K562 (cell line): ENCODE results near the gene PARD3. TPM values are rescaled to one million over a fixed set of nuclear protein-coding genes. Genes with fewer than 3 reads are reported as not detected.

Experiments
- ATAC-seq: fragments of 200-7000 bp; cut with Tn5 transposase; 3 replicates; pipeline ENCODE4 v1.9.1; 2020; ENCODE audit warnings: moderate library complexity
- BruUV-seq: library from RNA; stranded (reverse); fragments of 400-500 nt; replicated peaks from 2 replicates; lab custom pipeline; 2021; lab: Mats Ljungman, UMichigan
- CTCF ChIA-PET: fragments of 300-600 bp; formaldehyde crosslinking; extraction: SDS; loops from one replicate; lab custom pipeline; 2021; ENCODE audit warnings: low intra/inter-chr PET ratio; lab: Yijun Ruan, JAX
- POLR2A ChIA-PET: fragments of 300-600, 350-650 bp; sonication (Branson Sonifier 250); formaldehyde crosslinking; extraction: SDS; loops from one replicate; lab custom pipeline; 2021; ENCODE audit warnings: antibody characterized with exemption, inconsistent platforms; lab: Yijun Ruan, JAX
- DNase-seq, 4 experiments: peaks; one replicate each; pipeline versions ENCODE4 v3.0.0 to v3.0.0-alpha.2; 2011 to 2018; ENCODE audit warnings: low spot score in 3 of 4, mixed read lengths in 3 of 4; ENCODE audit errors: extremely low read depth in 1 of 4
- FAIRE-seq: peaks from 2 replicates; lab custom pipeline; 2011; peaks lifted over from hg19 to GRCh38; lab: Jason Lieb, UNC
- H2AFZ ChIP-seq: 2 replicates; pipeline ENCODE4 v1.6.0; 2011; ENCODE audit warnings: low read depth, low read length, control low read depth, inconsistent platforms
- H3K27ac ChIP-seq: fragments of 200-600 bp; 3 replicates; pipeline ENCODE4 v1.8.0; 2011; ENCODE audit warnings: low read depth, mild to moderate bottlenecking, control low read depth, inconsistent platforms, low read length, moderate library complexity, mixed read lengths; ENCODE audit errors: extremely low read depth
- H3K27me3 ChIP-seq, 2 experiments: fragments of 300-600 bp in 1 of 2; 2 replicates in 1 of 2; 3 replicates in 1 of 2; pipeline versions ENCODE4 v1.6.0 to v1.8.0; 2011; ENCODE audit warnings: inconsistent platforms in 2 of 2, low read length in 2 of 2, mild to moderate bottlenecking in 1 of 2, mixed read lengths in 1 of 2, moderate library complexity in 1 of 2; ENCODE audit not compliant: control insufficient read depth in 2 of 2, insufficient read depth in 2 of 2
- H3K36me3 ChIP-seq: fragments of 300-600 bp; 3 replicates; pipeline ENCODE4 v1.8.0; 2011; ENCODE audit warnings: mild to moderate bottlenecking, low read length, inconsistent platforms; ENCODE audit not compliant: control insufficient read depth, insufficient read depth
- H3K4me1 ChIP-seq, 2 experiments: fragments of 200-600 bp in 1 of 2; replicated peaks in 1 of 2; 2 replicates in 1 of 2; 3 replicates in 1 of 2; pipeline versions ENCODE4 v1.5.1 to v1.8.0; 2011; ENCODE audit warnings: inconsistent platforms in 2 of 2, low read length in 2 of 2, mild to moderate bottlenecking in 1 of 2, mixed read lengths in 1 of 2, moderate library complexity in 1 of 2; ENCODE audit not compliant: control insufficient read depth in 2 of 2, insufficient read depth in 2 of 2
- H3K4me2 ChIP-seq: 2 replicates; pipeline ENCODE4 v1.6.1; 2011; ENCODE audit warnings: low read length, control low read depth, inconsistent platforms, mixed read lengths; ENCODE audit not compliant: insufficient read depth
- H3K4me3 ChIP-seq: fragments of 200-600 bp; sonication (generic), shearing (Covaris generic); 2 replicates; pipeline ENCODE4 v1.5.1; 2016; ENCODE audit warnings: control low read depth, inconsistent platforms
- H3K79me2 ChIP-seq: fragments of 200-600 bp; 3 replicates; pipeline ENCODE4 v1.8.0; 2011; ENCODE audit warnings: low read length, inconsistent platforms; ENCODE audit not compliant: control insufficient read depth, insufficient read depth
- H3K9ac ChIP-seq, 2 experiments: 2 replicates each; pipeline versions ENCODE4 v1.6.0 to v1.6.1; 2011; ENCODE audit warnings: low read depth in 2 of 2, low read length in 2 of 2, control low read depth in 1 of 2, inconsistent platforms in 1 of 2, mild to moderate bottlenecking in 1 of 2, mixed read lengths in 1 of 2; ENCODE audit not compliant: insufficient read depth in 1 of 2
- H3K9me1 ChIP-seq: one replicate; pipeline ENCODE4 v1.6.0; 2011; ENCODE audit warnings: inconsistent platforms, mild to moderate bottlenecking, low read length, moderate library complexity; ENCODE audit not compliant: control insufficient read depth, insufficient read depth
- H3K9me3 ChIP-seq: replicated peaks from 2 replicates; pipeline ENCODE4 v1.5.1; 2011; ENCODE audit warnings: low read depth, low read length, inconsistent platforms; ENCODE audit not compliant: control insufficient read depth, insufficient read depth
- H4K20me1 ChIP-seq: replicated peaks from 2 replicates; pipeline ENCODE4 v1.6.1; 2011; ENCODE audit warnings: low read length, inconsistent platforms, mixed read lengths; ENCODE audit not compliant: control insufficient read depth, insufficient read depth
- BDP1 ChIP-seq: IDR thresholded peaks from 3 replicates; pipeline ENCODE4 v1.6.1; 2011; ENCODE audit not compliant: insufficient read length, insufficient read depth
- CCAR2 ChIP-seq: fragments of 200-400 bp; formaldehyde crosslinking; IDR thresholded peaks from 2 replicates; pipeline ENCODE4 v1.6.1; 2017; ENCODE audit warnings: mild to moderate bottlenecking, low read depth, low read length
- HDAC1 ChIP-seq, 2 experiments: fragments of 450-650 bp; IDR thresholded peaks; 2 replicates each; pipeline ENCODE4 v1.6.1; 2016 to 2017; ENCODE audit warnings: inconsistent platforms in 1 of 2, mild to moderate bottlenecking in 1 of 2, moderate library complexity in 1 of 2
- IRF2 ChIP-seq: sonication (generic); formaldehyde crosslinking; IDR thresholded peaks from 2 replicates; pipeline ENCODE4 v1.8.1; 2022; ENCODE audit warnings: mild to moderate bottlenecking, missing genetic modification reagents
- MCM3 ChIP-seq: fragments of 450-650 bp; IDR thresholded peaks from 2 replicates; pipeline ENCODE4 v1.6.1; 2016
- NFIC ChIP-seq: fragments of 450-650 bp; IDR thresholded peaks from 2 replicates; pipeline ENCODE4 v1.6.1; 2017; ENCODE audit warnings: mild to moderate bottlenecking, inconsistent platforms
- NFRKB ChIP-seq: fragments of 450-650 bp; IDR thresholded peaks from 2 replicates; pipeline ENCODE4 v1.6.1; 2016; ENCODE audit warnings: low read depth
- PML ChIP-seq: IDR thresholded peaks from 2 replicates; pipeline ENCODE4 v1.6.1; 2012; ENCODE audit warnings: low read length, inconsistent platforms
- RB1 ChIP-seq: fragments of 450-650 bp; IDR thresholded peaks from 2 replicates; pipeline ENCODE4 v1.6.1; 2017; ENCODE audit warnings: low read depth, mild to moderate bottlenecking
- RBM17 ChIP-seq: fragments of 200-400 bp; formaldehyde crosslinking; IDR thresholded peaks from 2 replicates; pipeline ENCODE4 v1.6.1; 2017; ENCODE audit warnings: low read depth, mild to moderate bottlenecking, low read length, borderline replicate concordance
- ZBTB8A ChIP-seq: fragments of 450-650 bp; IDR thresholded peaks from 2 replicates; pipeline ENCODE4 v1.6.1; 2018; ENCODE audit warnings: mild to moderate bottlenecking, moderate library complexity; ENCODE audit not compliant: partially characterized antibody
- ZKSCAN1 ChIP-seq: fragments of 150-350 bp; IDR thresholded peaks from 2 replicates; pipeline ENCODE4 v1.6.1; 2016; ENCODE audit warnings: low read depth, low read length
- ZNF143 ChIP-seq: sonication (generic); formaldehyde crosslinking; IDR thresholded peaks from 2 replicates; pipeline ENCODE4 v1.9.0; 2022; ENCODE audit warnings: mild to moderate bottlenecking, missing genetic modification reagents
- ZNF23 ChIP-seq: fragments of 250-450 bp; sonication (Bioruptor Pico); IDR thresholded peaks from 2 replicates; pipeline ENCODE4 v1.4.0; 2020; ENCODE audit warnings: mild to moderate bottlenecking
- ZNF324 ChIP-seq: fragments of 250-450 bp; sonication (Bioruptor Pico); IDR thresholded peaks from 2 replicates; pipeline ENCODE4 v1.4.0; 2020; ENCODE audit warnings: mild to moderate bottlenecking
- ZNF77 ChIP-seq: fragments of 250-450 bp; sonication (Bioruptor Pico); IDR thresholded peaks from 2 replicates; pipeline ENCODE4 v1.5.0; 2020
- ZNF780A ChIP-seq: fragments of 250-450 bp; sonication (Bioruptor Pico); IDR thresholded peaks from 2 replicates; pipeline ENCODE4 v1.5.0; 2021; ENCODE audit warnings: mild to moderate bottlenecking
- ZNF79 ChIP-seq: fragments of 250-450 bp; sonication (Bioruptor Pico); IDR thresholded peaks from 2 replicates; pipeline ENCODE4 v1.4.0; 2020; ENCODE audit warnings: low read depth, mild to moderate bottlenecking, moderate library complexity
- WGBS: fragments of 100-300 bp; shearing (Covaris generic); methylation state at CpG from one replicate; pipeline ENCODE4 v1.1.6; 2016; ENCODE audit warnings: low coverage, mixed read lengths; ENCODE audit not compliant: insufficient coverage; ENCODE audit errors: missing lambda C conversion rate; 5-methylcytosine and 5-hydroxymethylcytosine counted together
- in situ Hi-C: fragments of 300-500 bp; cut with MboI; formaldehyde crosslinking; loops from 4 replicates; pipeline ENCODE4 v1.15.0; 2018; ENCODE audit warnings: inconsistent platforms, mixed read lengths
- intact Hi-C: fragments of 100-400 bp; cut with micrococcal nuclease; formaldehyde crosslinking; loops from 2 replicates; pipeline ENCODE4 v1.14.2; 2022
- polyA plus RNA-seq, 8 experiments: library from polyadenylated mRNA; depleted of rRNA in 4 of 8; stranded (reverse) in 5 of 8; unstranded in 3 of 8; fragments of >200 nt; fragmentation: Nextera tagmentation in 2 of 8; fragmentation: Illumina TruSeq in 1 of 8; extraction: Ambion mirVana in 2 of 8; extraction: Trizol in 1 of 8; gene quantifications; 2 replicates each; pipeline versions ENCODE4 v1.2.1 to v1.2.3, GENCODE V29; 2011 to 2014; ENCODE audit warnings: inconsistent platforms in 1 of 8, missing spikeins in 1 of 8
- total RNA-seq, 7 experiments: library from RNA; depleted of rRNA in 6 of 7; stranded (reverse); fragments of >200 nt in 6 of 7; fragmentation: Illumina TruSeq in 2 of 7; extraction: Trizol in 2 of 7; gene quantifications; 2 replicates each; pipeline versions ENCODE4 v1.2.1 to v1.2.3, GENCODE V29; 2011 to 2021; ENCODE audit warnings: low replicate concordance in 1 of 7
- TF ChIP-seq, protein P1 (sequence below): fragments of 250-450 bp; sonication (Bioruptor Pico); IDR thresholded peaks from 2 replicates; pipeline ENCODE4 v1.5.0; 2020; ENCODE audit warnings: mild to moderate bottlenecking, borderline replicate concordance
- TF ChIP-seq, protein P2 (sequence below), 2 experiments: fragments of 450-650 bp in 1 of 2; sonication (generic) in 1 of 2; formaldehyde crosslinking; conservative IDR thresholded peaks; 2 replicates each; pipeline versions ENCODE4 v1.4.0 to v1.8.1; 2020 to 2022; ENCODE audit warnings: mild to moderate bottlenecking in 1 of 2, missing genetic modification reagents in 1 of 2

Gene PARD3
- total and polyA plus RNA-seq, 9 of the 15 experiments (the other 6 are each of a cell fraction or from before 2014, with no cell fraction given): 2.7 to 11.7 (median 7.7) TPM

DNA sequence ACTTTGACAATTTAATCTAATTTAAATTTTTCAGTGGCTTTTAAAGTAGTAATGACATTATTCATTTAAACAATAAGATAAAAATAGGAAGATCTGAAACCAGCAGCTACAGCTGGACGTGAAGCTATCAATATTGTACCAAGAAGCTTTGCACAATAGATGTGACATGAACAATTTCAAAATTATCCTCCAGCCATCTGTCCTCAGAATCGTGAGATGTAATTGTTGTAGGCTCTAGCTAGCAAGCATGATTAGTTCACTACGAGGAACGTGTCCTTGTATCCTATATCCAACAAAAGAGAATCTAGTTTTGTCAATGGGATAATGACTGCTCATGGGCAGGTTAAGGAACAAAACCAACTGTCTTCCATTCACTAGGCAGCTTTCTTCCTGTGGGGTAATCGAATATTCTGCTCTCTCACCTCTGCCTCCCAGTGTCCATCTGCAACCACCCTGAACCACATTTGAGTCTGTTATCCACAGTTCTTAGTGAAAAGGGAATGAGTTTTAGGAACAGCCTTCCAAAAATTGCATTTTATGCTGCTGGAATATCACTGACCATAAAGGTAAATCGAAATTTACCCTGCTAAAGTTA is 247.3 kb downstream of the PARD3 start:
- intact Hi-C loops: no loop called here
- no peak for FAIRE-seq

DNA sequence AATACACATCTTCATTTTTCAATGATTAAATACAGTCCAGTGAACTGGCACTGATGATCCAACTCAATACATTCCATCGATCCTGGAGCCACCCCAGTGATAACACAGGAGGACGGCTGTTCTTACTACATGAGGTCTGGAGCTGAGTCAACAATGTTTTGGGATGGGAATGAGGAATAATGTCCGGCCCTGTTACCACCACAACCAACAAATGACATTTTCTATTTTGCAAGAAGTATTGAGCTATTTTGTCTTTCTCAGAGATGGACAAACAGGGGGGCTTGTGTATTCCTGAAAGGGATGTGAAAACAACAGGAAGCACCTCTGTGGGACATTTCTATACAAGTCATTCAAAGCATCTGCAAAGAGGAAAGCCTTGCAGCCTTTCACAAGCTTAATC is 249.2 kb downstream of the PARD3 start:
- peaks cover 8% of the 10 kb centered on the region; the same call in 1 of the 2 replicates for H4K20me1 ChIP-seq
- 10% methylated on average over 3 of the region's 3 CpGs for WGBS
- H3K4me1 ChIP-seq: no peaks in the 10 kb centered on the region
- no peaks in the 10 kb centered on the region for H3K9me1 ChIP-seq
- H3K9ac ChIP-seq: no peak overlapping the region
- no peak for DNase-seq
- H3K4me3 ChIP-seq: no peak overlapping the region
- CTCF ChIA-PET: no interaction called here
- no peaks in the 10 kb centered on the region for H3K79me2 ChIP-seq
- H3K4me2 ChIP-seq: no peak overlapping the region
- no peak overlapping the region for H2AFZ ChIP-seq
- no peaks in the 10 kb centered on the region for H3K36me3 ChIP-seq
- H3K9me3 ChIP-seq: no peaks in the 10 kb centered on the region
- intact Hi-C loops (no loop called here), in situ Hi-C loops (no loop called here)
- no TSS peak for BruUV-seq
- H3K27me3 ChIP-seq: no peaks in the 10 kb centered on the region
- POLR2A ChIA-PET: no interaction called here
- no peak for FAIRE-seq
- ATAC-seq: no peak
- H3K27ac ChIP-seq: no peak overlapping the region
- TF ChIP-seq PML (no peak), ZNF77 (CRISPR knock-in tag) (no peak), NFRKB (no peak), IRF2 (no peak), BDP1 (no peak), ZKSCAN1 (no peak), ZNF79 (CRISPR knock-in tag) (no peak), CCAR2 (no peak)
- TF ChIP-seq, protein P1, sequence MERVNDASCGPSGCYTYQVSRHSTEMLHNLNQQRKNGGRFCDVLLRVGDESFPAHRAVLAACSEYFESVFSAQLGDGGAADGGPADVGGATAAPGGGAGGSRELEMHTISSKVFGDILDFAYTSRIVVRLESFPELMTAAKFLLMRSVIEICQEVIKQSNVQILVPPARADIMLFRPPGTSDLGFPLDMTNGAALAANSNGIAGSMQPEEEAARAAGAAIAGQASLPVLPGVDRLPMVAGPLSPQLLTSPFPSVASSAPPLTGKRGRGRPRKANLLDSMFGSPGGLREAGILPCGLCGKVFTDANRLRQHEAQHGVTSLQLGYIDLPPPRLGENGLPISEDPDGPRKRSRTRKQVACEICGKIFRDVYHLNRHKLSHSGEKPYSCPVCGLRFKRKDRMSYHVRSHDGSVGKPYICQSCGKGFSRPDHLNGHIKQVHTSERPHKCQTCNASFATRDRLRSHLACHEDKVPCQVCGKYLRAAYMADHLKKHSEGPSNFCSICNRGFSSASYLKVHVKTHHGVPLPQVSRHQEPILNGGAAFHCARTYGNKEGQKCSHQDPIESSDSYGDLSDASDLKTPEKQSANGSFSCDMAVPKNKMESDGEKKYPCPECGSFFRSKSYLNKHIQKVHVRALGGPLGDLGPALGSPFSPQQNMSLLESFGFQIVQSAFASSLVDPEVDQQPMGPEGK: no peak

More for the DNA sequence above, 247.3 kb downstream of the PARD3 start:
- DNase-seq (no peak), ATAC-seq (no peak)
- no TSS peak for BruUV-seq
- no peaks in the 10 kb centered on the region; a peak in 1 of 5 replicates for H3K4me1 ChIP-seq
- no peak overlapping the region for H3K4me3 ChIP-seq
- in situ Hi-C loops: no loop called here
- no peak overlapping the region for H2AFZ ChIP-seq
- WGBS: 5% methylated on average over 6 of the region's 6 CpGs
- CTCF ChIA-PET: no interaction called here
- H4K20me1 ChIP-seq: peaks cover 8% of the 10 kb centered on the region; the same call in 1 of the 2 replicates
- H3K27me3 ChIP-seq: no peaks in the 10 kb centered on the region
- no peak overlapping the region for H3K27ac ChIP-seq
- no peak overlapping the region for H3K9ac ChIP-seq
- no peaks in the 10 kb centered on the region for H3K9me3 ChIP-seq
- no peaks in the 10 kb centered on the region for H3K36me3 ChIP-seq
- no peaks in the 10 kb centered on the region for H3K9me1 ChIP-seq
- no peaks in the 10 kb centered on the region for H3K79me2 ChIP-seq
- POLR2A ChIA-PET: no interaction called here
- no peak overlapping the region for H3K4me2 ChIP-seq
- no peak for TF ChIP-seq ZNF23 (CRISPR knock-in tag)
- TF ChIP-seq MCM3: no peak
- no peak for TF ChIP-seq ZNF143 (CRISPR knock-in tag)
- TF ChIP-seq RB1: no peak
- TF ChIP-seq ZNF324: no peak
- no peak for TF ChIP-seq ZNF780A (CRISPR knock-in tag)
- TF ChIP-seq NFIC: no peak
- no peak for TF ChIP-seq HDAC1 (IDR thresholded peaks at IDR 0.05)
- TF ChIP-seq, protein P2, sequence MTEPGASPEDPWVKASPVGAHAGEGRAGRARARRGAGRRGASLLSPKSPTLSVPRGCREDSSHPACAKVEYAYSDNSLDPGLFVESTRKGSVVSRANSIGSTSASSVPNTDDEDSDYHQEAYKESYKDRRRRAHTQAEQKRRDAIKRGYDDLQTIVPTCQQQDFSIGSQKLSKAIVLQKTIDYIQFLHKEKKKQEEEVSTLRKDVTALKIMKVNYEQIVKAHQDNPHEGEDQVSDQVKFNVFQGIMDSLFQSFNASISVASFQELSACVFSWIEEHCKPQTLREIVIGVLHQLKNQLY (CRISPR knock-in tag; conservative IDR thresholded peaks at IDR 0.05): no peak
- TF ChIP-seq RBM17: no peak
- TF ChIP-seq ZBTB8A: no peak
